Keratinocyte (primary cell): ENCODE data around the gene LBP.
A peak's percentile ranks its signal among the peaks of the same experiment; 100 is the strongest.

Experiments used
- CTCF ChIP-seq, 3 experiments: IDR thresholded peaks in 1 of 3; conservative IDR thresholded peaks in 1 of 3; optimal IDR thresholded peaks in 1 of 3; 2 replicates in 2 of 3; 3 replicates in 1 of 3; pipeline versions ENCODE3 to v1.5.1; 2011; ENCODE audit warnings: low read length in 3 of 3, mild to moderate bottlenecking in 3 of 3, moderate library complexity in 2 of 3, control low read depth in 1 of 3, inconsistent platforms in 1 of 3; ENCODE audit not compliant: insufficient read depth in 2 of 3; ENCODE audit errors: extremely low read depth in 1 of 3
- EZH2 ChIP-seq: IDR thresholded peaks from one replicate; pipeline ENCODE4 v1.6.1; 2012; ENCODE audit warnings: inconsistent platforms, mild to moderate bottlenecking, low read length, moderate library complexity

- TF ChIP-seq CTCF (optimal IDR thresholded peaks at IDR 0.05 in 1 of 3, IDR thresholded peaks at IDR 0.05 in 1 of 3, conservative IDR thresholded peaks at IDR 0.05 in 1 of 3; ENCODE audit: extremely low read depth in 1 of 3, insufficient read depth in 2 of 3, low read length in 3 of 3) = peak; percentile 59 to 80 (median 68)
- no peak for TF ChIP-seq EZH2
Measured at GRCh38 chr20:38337561-38338140, 8.6 kb upstream of the LBP start.
